GM21786 (cell line): ENCODE data around the gene GLTP.
"Not testable (repeated sequence)": the region's sequence is repeated elsewhere in the genome, so short reads cannot be mapped to it uniquely, and the experiment has no call there.

Experiments used
- ATAC-seq: cut with Tn5 transposase; IDR thresholded peaks from one replicate; pipeline ENCODE4 v1.9.1; 2021; ENCODE audit not compliant: unreplicated experiment

GLTP gene

GRCh38 chr12:109880043-109880931 is at the start of gene GLTP:
GLTP (minus strand) TSS chr12:109880541; CDS start chr12:109880374, 167 bp downstream.
- ATAC-seq = peak; percentile 88

- not testable (repeated sequence) for ATAC-seq
These were observed 49.0 kb upstream of the GLTP start for GRCh38 chr12:109929326-109929725.

GRCh38 chr12:109928058-109928656 is 47.8 kb upstream of the GLTP start:
- no peak for ATAC-seq

GRCh38 chr12:109927622-109928021 is 47.3 kb upstream of the GLTP start:
- no peak for ATAC-seq

- ATAC-seq = no peak
These were observed 46.3 kb upstream of the GLTP start for GRCh38 chr12:109926488-109927210.

GRCh38 chr12:109926016-109926415 is 45.7 kb upstream of the GLTP start:
- no peak for ATAC-seq

GRCh38 chr12:109925185-109925840 is 45.0 kb upstream of the GLTP start:
- no peak for ATAC-seq

GRCh38 chr12:109923481-109924245 is 43.3 kb upstream of the GLTP start:
- ATAC-seq = no peak

- ATAC-seq = no peak
These were observed 42.7 kb upstream of the GLTP start for GRCh38 chr12:109923038-109923437.

GRCh38 chr12:109921982-109922381 is 41.6 kb upstream of the GLTP start:
- ATAC-seq = no peak

GRCh38 chr12:109920261-109920780 is 40.0 kb upstream of the GLTP start:
- ATAC-seq = no peak

GRCh38 chr12:109919456-109919855 is 39.1 kb upstream of the GLTP start:
- ATAC-seq = no peak

- ATAC-seq = no peak
These were observed 35.7 kb upstream of the GLTP start for GRCh38 chr12:109916045-109916444.

GRCh38 chr12:109915171-109916040 is 35.1 kb upstream of the GLTP start:
- no peak for ATAC-seq

- ATAC-seq = no peak
These were observed 34.1 kb upstream of the GLTP start for GRCh38 chr12:109914461-109914860.

GRCh38 chr12:109912855-109913321 is 32.5 kb upstream of the GLTP start:
- no peak for ATAC-seq

- no peak for ATAC-seq
These were observed 30.6 kb upstream of the GLTP start for GRCh38 chr12:109910969-109911348.

- no peak for ATAC-seq
These were observed 30.1 kb upstream of the GLTP start for GRCh38 chr12:109910254-109910968.
